Esophagus muscularis mucosa (tissue), 4 donors: ENCODE data around the gene CLNK. TPM values are rescaled to one million over a fixed set of nuclear protein-coding genes. Genes with fewer than 3 reads are reported as not detected.

Source experiments
- DNase-seq: peaks from one replicate; pipeline ENCODE4 v3.0.0-alpha.2; 2017; ENCODE audit errors: extremely low spot score
- H3K27ac ChIP-seq, 4 donors: fragments of 200-600 bp; sonication (generic); replicated peaks in 1 of 4; 1 replicate in 3 of 4; 2 replicates in 1 of 4; pipeline ENCODE4 v1.5.1; 2016 to 2019; ENCODE audit warnings: mild to moderate bottlenecking in 1 of 4
- H3K27me3 ChIP-seq, 4 donors: fragments of 200-600 bp; sonication (generic); one replicate each; pipeline versions ENCODE4 v1.5.1 to v1.6.0; 2016 to 2019
- H3K36me3 ChIP-seq, 4 donors: fragments of 200-600 bp; sonication (generic); one replicate each; pipeline ENCODE4 v1.5.1; 2016 to 2019
- H3K4me1 ChIP-seq, 4 donors: fragments of 200-600 bp; sonication (generic); one replicate each; pipeline ENCODE4 v1.5.1; 2016 to 2019
- H3K4me3 ChIP-seq, 4 donors: fragments of 200-600 bp; sonication (generic); 1 replicate in 2 of 4; 2 replicates in 2 of 4; pipeline ENCODE4 v1.5.1; 2016 to 2019; ENCODE audit warnings: mild to moderate bottlenecking in 4 of 4, moderate library complexity in 1 of 4
- H3K9me3 ChIP-seq, 4 donors: fragments of 200-600 bp; sonication (generic); 1 replicate in 3 of 4; 2 replicates in 1 of 4; pipeline ENCODE4 v1.5.1; 2016 to 2019
- EP300 ChIP-seq: sonication (generic); formaldehyde crosslinking; IDR thresholded peaks from one replicate; pipeline ENCODE4 v1.6.1; 2017; ENCODE audit warnings: antibody characterized with exemption
- POLR2A ChIP-seq: fragments of 450-650 bp; IDR thresholded peaks from one replicate; pipeline ENCODE4 v1.6.1; 2017; ENCODE audit warnings: antibody characterized with exemption, moderate library complexity, mild to moderate bottlenecking, low read depth
- POLR2AphosphoS5 ChIP-seq, 2 donors: sonication (generic); formaldehyde crosslinking; IDR thresholded peaks; one replicate each; pipeline ENCODE4 v1.6.1; 2017; ENCODE audit warnings: antibody characterized with exemption in 2 of 2
- WGBS: methylation state at CpG from one replicate; pipeline ENCODE4 v1.1.5; 2018; 5-methylcytosine and 5-hydroxymethylcytosine counted together
- intact Hi-C: fragments of 100-400 bp; cut with DNase I; formaldehyde crosslinking; loops from one replicate; pipeline ENCODE4 v1.15.1; 2023
- total RNA-seq, 4 donors: library from RNA; depleted of rRNA; stranded (reverse); fragments of >200 nt; gene quantifications; one replicate each; pipeline versions ENCODE4 v1.1.0 to v1.2.1, GENCODE V29; 2016
- TF ChIP-seq, protein P1 (sequence below), 3 experiments: fragments of 200-600 bp in 2 of 3; fragments of 450-650 bp in 1 of 3; sonication (generic) in 2 of 3; IDR thresholded peaks; one replicate each; pipeline ENCODE4 v1.5.1; 2017 to 2019; ENCODE audit warnings: antibody characterized with exemption in 3 of 3, mild to moderate bottlenecking in 2 of 3, moderate library complexity in 1 of 3

Gene CLNK
- total RNA-seq, 4 donors from 2014 or later: not detected

DNA sequence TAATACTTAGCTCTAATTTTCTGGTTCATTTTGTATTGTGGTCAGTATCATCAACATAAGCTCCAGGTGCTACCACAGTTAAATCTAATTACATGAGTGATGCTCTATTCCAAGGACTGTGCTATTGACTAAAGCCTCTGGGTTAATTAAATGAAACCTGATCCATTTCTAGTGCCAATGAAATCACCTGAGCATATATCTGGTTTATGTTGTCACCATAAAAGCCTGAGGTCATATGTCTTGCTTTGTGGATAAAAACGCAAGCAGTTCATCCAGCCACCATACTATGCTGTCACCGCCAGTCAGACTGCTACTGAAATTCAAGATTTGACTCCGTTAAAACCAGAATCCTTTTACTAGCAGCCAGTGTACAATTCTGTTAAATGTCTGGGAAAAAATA lies 163.1 kb downstream of the CLNK start:
- Histone ChIP-seq H3K36me3 (no peaks in the 10 kb centered on the region), H3K4me1 (no peaks in the 10 kb centered on the region), H3K27ac (no peak overlapping the region), H3K27me3 (no peaks in the 10 kb centered on the region), H3K4me3 (no peak overlapping the region), H3K9me3 (no peaks in the 10 kb centered on the region)
- WGBS: 91% methylated on average over 3 of the region's 3 CpGs
- no peak for DNase-seq
- intact Hi-C loops: no loop called here
- no peak for TF ChIP-seq POLR2A
- TF ChIP-seq EP300: no peak

DNA sequence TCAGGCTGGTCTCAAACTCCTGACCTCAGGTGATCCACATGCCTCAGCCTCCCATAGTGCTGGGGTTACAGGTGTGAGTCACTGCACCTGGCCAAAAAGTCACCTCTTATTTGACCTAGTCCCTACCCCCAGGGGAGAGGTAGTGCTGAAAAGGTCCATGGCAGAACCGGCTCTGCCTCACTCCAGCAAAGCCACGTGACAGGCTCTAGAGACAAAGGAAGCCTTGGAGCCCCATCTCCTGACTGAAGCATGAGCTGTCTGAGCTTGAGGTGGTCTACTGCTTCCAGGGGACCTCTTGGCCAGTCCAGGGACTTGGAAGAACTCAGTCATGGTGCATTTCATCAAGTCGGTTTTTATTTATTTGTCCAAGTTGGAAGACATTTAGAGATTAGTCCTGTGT lies 174.8 kb downstream of the CLNK start:
- 64% methylated on average over 3 of the region's 3 CpGs for WGBS
- no peaks in the 10 kb centered on the region for H3K36me3 ChIP-seq
- no peaks in the 10 kb centered on the region for H3K4me1 ChIP-seq
- H3K27ac ChIP-seq: no peak overlapping the region
- H3K4me3 ChIP-seq: no peak overlapping the region
- intact Hi-C loops: no loop called here
- H3K27me3 ChIP-seq: no peaks in the 10 kb centered on the region
- no peak for DNase-seq
- H3K9me3 ChIP-seq: no peaks in the 10 kb centered on the region
- TF ChIP-seq, protein P1, sequence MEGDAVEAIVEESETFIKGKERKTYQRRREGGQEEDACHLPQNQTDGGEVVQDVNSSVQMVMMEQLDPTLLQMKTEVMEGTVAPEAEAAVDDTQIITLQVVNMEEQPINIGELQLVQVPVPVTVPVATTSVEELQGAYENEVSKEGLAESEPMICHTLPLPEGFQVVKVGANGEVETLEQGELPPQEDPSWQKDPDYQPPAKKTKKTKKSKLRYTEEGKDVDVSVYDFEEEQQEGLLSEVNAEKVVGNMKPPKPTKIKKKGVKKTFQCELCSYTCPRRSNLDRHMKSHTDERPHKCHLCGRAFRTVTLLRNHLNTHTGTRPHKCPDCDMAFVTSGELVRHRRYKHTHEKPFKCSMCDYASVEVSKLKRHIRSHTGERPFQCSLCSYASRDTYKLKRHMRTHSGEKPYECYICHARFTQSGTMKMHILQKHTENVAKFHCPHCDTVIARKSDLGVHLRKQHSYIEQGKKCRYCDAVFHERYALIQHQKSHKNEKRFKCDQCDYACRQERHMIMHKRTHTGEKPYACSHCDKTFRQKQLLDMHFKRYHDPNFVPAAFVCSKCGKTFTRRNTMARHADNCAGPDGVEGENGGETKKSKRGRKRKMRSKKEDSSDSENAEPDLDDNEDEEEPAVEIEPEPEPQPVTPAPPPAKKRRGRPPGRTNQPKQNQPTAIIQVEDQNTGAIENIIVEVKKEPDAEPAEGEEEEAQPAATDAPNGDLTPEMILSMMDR (IDR thresholded peaks at IDR 0.05): no peak
- TF ChIP-seq EP300 (no peak), POLR2A (no peak), POLR2AphosphoS5 (IDR thresholded peaks at IDR 0.05) (no peak)

DNA sequence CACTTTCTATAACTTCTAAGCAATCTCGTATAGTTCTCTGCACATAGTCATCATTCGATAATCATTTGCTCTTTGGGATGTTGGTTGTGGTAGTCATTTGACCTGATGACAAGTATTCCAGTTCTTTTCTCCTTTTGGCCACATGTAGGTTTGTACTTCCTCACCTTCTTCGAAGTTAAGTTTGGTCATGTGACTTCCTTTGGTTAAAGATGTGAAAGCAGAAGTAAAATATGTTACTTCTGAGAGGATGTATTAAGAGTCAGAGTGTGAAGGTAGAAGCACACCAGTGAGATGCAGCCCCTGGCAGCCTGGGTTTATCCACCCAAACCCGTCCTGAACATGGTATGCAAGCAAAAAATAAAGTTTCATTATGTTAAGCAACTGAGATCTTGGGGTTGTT lies 178.5 kb downstream of the CLNK start:
- H3K4me3 ChIP-seq: no peak overlapping the region
- no peak for DNase-seq
- no peaks in the 10 kb centered on the region for H3K36me3 ChIP-seq
- no peaks in the 10 kb centered on the region for H3K27me3 ChIP-seq
- H3K9me3 ChIP-seq: no peaks in the 10 kb centered on the region
- H3K27ac ChIP-seq: no peak overlapping the region
- H3K4me1 ChIP-seq: no peaks in the 10 kb centered on the region
- intact Hi-C loops: no loop called here
- WGBS: 91% methylated on average over 4 of the region's 4 CpGs
- TF ChIP-seq EP300 (no peak), POLR2AphosphoS5 (IDR thresholded peaks at IDR 0.05) (no peak), POLR2A (no peak)
- TF ChIP-seq, protein P1 (IDR thresholded peaks at IDR 0.05): no peak

DNA sequence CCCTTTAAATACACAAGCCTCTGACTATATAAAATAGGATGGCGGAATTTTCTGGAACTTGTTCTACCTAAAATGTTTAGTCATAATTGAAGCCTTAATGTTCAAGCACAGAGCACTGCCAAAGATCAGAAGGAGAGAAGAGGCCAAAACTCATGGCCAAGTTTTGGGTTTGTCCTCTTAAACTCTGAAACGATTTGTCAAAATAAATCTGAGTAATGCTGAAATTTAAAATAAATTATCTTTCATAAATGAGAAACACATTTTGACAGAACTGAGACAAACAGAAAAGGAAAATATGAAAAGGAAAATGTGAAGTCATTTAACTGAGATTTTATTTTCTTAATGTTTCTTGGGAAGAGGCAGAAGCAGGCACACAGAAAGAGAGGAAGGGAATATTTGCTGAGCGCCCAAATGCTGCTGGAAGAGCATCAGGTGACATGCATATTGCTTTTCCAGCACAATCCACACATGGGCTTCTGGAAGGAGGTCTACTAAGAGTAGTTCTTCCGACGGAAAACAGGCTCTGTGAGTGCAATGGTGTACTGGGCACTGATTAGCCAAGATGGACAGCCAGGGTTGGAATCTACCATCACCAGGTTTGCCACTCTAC lies 179.9 kb downstream of the CLNK start:
- Histone ChIP-seq H3K27ac (no peak overlapping the region), H3K4me3 (no peak overlapping the region), H3K36me3 (no peaks in the 10 kb centered on the region), H3K27me3 (no peaks in the 10 kb centered on the region), H3K4me1 (no peaks in the 10 kb centered on the region), H3K9me3 (no peaks in the 10 kb centered on the region)
- no peak for DNase-seq
- 52% methylated on average over 5 of the region's 5 CpGs for WGBS
- TF ChIP-seq EP300 (no peak), POLR2AphosphoS5 (IDR thresholded peaks at IDR 0.05) (no peak)
- intact Hi-C loops: no loop called here

DNA sequence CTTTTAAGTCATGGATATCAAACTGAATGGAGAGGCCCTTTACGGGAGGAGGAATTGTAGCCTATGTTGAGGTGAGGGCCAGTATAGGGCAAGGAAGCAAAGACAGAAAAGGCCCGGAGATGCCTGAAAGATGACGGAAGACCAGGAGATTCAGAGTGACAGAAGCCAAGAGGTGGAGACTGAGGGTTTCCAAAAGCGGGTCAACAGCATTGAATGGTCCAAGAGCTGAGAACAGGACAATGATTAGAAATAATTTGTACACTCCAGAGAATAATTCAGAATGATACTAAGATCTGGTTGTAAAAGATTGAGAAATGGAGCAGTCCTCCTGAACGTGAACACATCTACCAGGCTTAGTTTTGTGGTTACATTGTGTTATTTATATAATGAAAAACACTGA lies 181.9 kb downstream of the CLNK start:
- TF ChIP-seq, protein P1 (IDR thresholded peaks at IDR 0.05): no peak
- TF ChIP-seq POLR2A: no peak
- Histone ChIP-seq H3K9me3 (no peaks in the 10 kb centered on the region), H3K27ac (no peak overlapping the region), H3K4me1 (no peaks in the 10 kb centered on the region), H3K4me3 (no peak overlapping the region), H3K36me3 (no peaks in the 10 kb centered on the region), H3K27me3 (no peaks in the 10 kb centered on the region)
- WGBS: 86% methylated on average over 5 of the region's 5 CpGs
- intact Hi-C loops: no loop called here
- DNase-seq: no peak

DNA sequence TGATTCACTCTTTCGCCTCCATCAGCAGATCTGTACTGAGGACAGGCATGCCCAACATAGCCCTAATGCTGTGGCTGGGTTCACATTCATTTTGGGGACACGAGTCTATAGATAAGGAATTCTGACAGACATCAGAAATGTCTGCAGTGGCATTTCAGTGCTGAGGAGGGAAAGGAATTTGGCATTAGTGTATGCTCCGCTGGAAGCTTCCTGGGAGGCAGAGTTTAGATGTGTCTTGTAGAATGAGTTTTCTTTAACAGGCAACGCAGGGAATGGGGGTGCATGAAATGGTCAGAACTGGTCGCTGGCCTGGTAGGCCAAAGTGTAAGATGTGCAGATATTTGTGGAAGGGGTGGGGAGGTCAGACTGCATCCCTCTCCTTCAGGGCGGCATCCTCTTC lies 183.8 kb downstream of the CLNK start:
- intact Hi-C loops: no loop called here
- no peaks in the 10 kb centered on the region for H3K36me3 ChIP-seq
- H3K27me3 ChIP-seq: no peaks in the 10 kb centered on the region
- no peak for DNase-seq
- no peak overlapping the region for H3K27ac ChIP-seq
- WGBS: 82% methylated on average over 6 of the region's 6 CpGs
- no peaks in the 10 kb centered on the region for H3K4me1 ChIP-seq
- no peaks in the 10 kb centered on the region for H3K9me3 ChIP-seq
- TF ChIP-seq, protein P1 (IDR thresholded peaks at IDR 0.05): no peak
- TF ChIP-seq EP300 (no peak), POLR2AphosphoS5 (IDR thresholded peaks at IDR 0.05) (no peak), POLR2A (no peak)
- H3K4me3 ChIP-seq: no peak overlapping the region
